A549 (cell line): ENCODE results near the gene TSHR.

Source experiments
- BHLHE40 ChIP-seq: IDR thresholded peaks from 2 replicates; pipeline ENCODE4 v1.6.1; 2012; ENCODE audit warnings: low read depth, low read length, inconsistent platforms
- CHD4 ChIP-seq: fragments of 200-600 bp; sonication (generic); IDR thresholded peaks from 2 replicates; pipeline ENCODE4 v1.6.1; 2016; ENCODE audit warnings: antibody characterized with exemption, mild to moderate bottlenecking, borderline replicate concordance
- CTCF ChIP-seq: fragments of >200 bp; sonication (Bioruptor Twin); formaldehyde crosslinking; IDR thresholded peaks from 3 replicates; pipeline ENCODE4 v1.5.1; 2016
- EP300 ChIP-seq, 2 experiments: fragments of >200 bp; sonication (Bioruptor Twin); formaldehyde crosslinking; IDR thresholded peaks; 2 replicates in 1 of 2; 3 replicates in 1 of 2; pipeline ENCODE4 v1.6.1; 2016 to 2017
- FOSB ChIP-seq: fragments of 250-450 bp; sonication (Bioruptor Pico); IDR thresholded peaks from 2 replicates; pipeline ENCODE4 v1.5.0; 2020; ENCODE audit warnings: mild to moderate bottlenecking, moderate library complexity
- JUNB ChIP-seq: fragments of >200 bp; sonication (Bioruptor Twin); formaldehyde crosslinking; IDR thresholded peaks from 2 replicates; pipeline ENCODE4 v1.6.1; 2016
- MAX ChIP-seq: IDR thresholded peaks from 2 replicates; pipeline ENCODE4 v1.6.1; 2012
- MYC ChIP-seq: IDR thresholded peaks from 2 replicates; pipeline ENCODE4 v1.6.1; 2012; ENCODE audit warnings: mild to moderate bottlenecking, inconsistent platforms, low read length, improper control_type of control experiment, borderline replicate concordance
- NFE2L2 ChIP-seq: fragments of 150-350 bp; conservative IDR thresholded peaks from 2 replicates; pipeline ENCODE4 v1.6.1; 2014; ENCODE audit warnings: low read length
- POLR2A ChIP-seq: IDR thresholded peaks from 2 replicates; pipeline ENCODE4 v1.6.1; 2012; ENCODE audit warnings: mild to moderate bottlenecking, low read length
- RAD21 ChIP-seq, 2 experiments: fragments of >200 bp in 1 of 2; sonication (Bioruptor Twin) in 1 of 2; formaldehyde crosslinking in 1 of 2; IDR thresholded peaks in 1 of 2; conservative IDR thresholded peaks in 1 of 2; 2 replicates in 1 of 2; 3 replicates in 1 of 2; pipeline ENCODE4 v1.6.1; 2012 to 2018; ENCODE audit warnings: inconsistent platforms in 1 of 2
- RARB ChIP-seq: fragments of 250-450 bp; sonication (Bioruptor Pico); IDR thresholded peaks from 2 replicates; pipeline ENCODE4 v1.8.0; 2021; ENCODE audit warnings: mild to moderate bottlenecking, moderate library complexity
- TP53 ChIP-seq: fragments of 250-450 bp; sonication (Bioruptor Pico); IDR thresholded peaks from 2 replicates; pipeline ENCODE4 v1.5.0; 2021; ENCODE audit warnings: mild to moderate bottlenecking, moderate library complexity

GRCh38 chr14:81095539-81095938 lies 140.1 kb downstream of the TSHR start:
- TF ChIP-seq CHD4 = no peak
- no peak for TF ChIP-seq CTCF
- no peak for TF ChIP-seq MAX
- no peak for TF ChIP-seq NFE2L2
- no peak for TF ChIP-seq POLR2A
- TF ChIP-seq RAD21 (conservative IDR thresholded peaks at IDR 0.05 in 1 of 2, IDR thresholded peaks at IDR 0.05 in 1 of 2) = no peak
- no peak for TF ChIP-seq MYC
- no peak for TF ChIP-seq EP300 (IDR thresholded peaks at IDR 0.05)
- TF ChIP-seq BHLHE40 = no peak
- no peak for TF ChIP-seq TP53 (CRISPR knock-in tag)
- no peak for TF ChIP-seq RARB (CRISPR knock-in tag)
- no peak for TF ChIP-seq FOSB (CRISPR knock-in tag)
- no peak for TF ChIP-seq JUNB
